Aorta (tissue), 5 donors: Measurements from ENCODE around the gene GNG4. TPM values are rescaled to one million over a fixed set of nuclear protein-coding genes. Genes with fewer than 3 reads are reported as not detected.

Source experiments
- ATAC-seq: fragments of 200-7000 bp; cut with Tn5 transposase; one replicate; pipeline ENCODE4 v1.9.1; 2022; ENCODE audit warnings: moderate library complexity; ENCODE audit not compliant: low FRiP score
- DNase-seq, 2 donors: peaks; one replicate each; pipeline ENCODE4 v3.0.0-alpha.2; 2020
- H3K27ac ChIP-seq, 2 donors: one replicate each; pipeline ENCODE4 v1.5.1; 2013; ENCODE audit warnings: low read length in 2 of 2, mild to moderate bottlenecking in 2 of 2, moderate library complexity in 2 of 2, control low read depth in 1 of 2, inconsistent platforms in 1 of 2, low read depth in 1 of 2
- H3K27me3 ChIP-seq, 2 donors: one replicate each; pipeline ENCODE4 v1.6.1; 2013; ENCODE audit warnings: control low read depth in 1 of 2, low read length in 1 of 2, mild to moderate bottlenecking in 1 of 2, moderate library complexity in 1 of 2; ENCODE audit not compliant: insufficient read depth in 2 of 2, control insufficient read depth in 1 of 2
- H3K36me3 ChIP-seq, 2 donors: one replicate each; pipeline ENCODE4 v1.6.1; 2013; ENCODE audit warnings: control low read depth in 1 of 2, low read length in 1 of 2, mild to moderate bottlenecking in 1 of 2; ENCODE audit not compliant: insufficient read depth in 2 of 2, control insufficient read depth in 1 of 2
- H3K4me1 ChIP-seq, 2 donors: one replicate each; pipeline ENCODE4 v1.6.1; 2013; ENCODE audit warnings: low read length in 2 of 2, control low read depth in 1 of 2, mild to moderate bottlenecking in 1 of 2, moderate library complexity in 1 of 2; ENCODE audit not compliant: insufficient read depth in 2 of 2, control insufficient read depth in 1 of 2
- H3K4me3 ChIP-seq, 2 donors: one replicate each; pipeline ENCODE4 v1.5.1; 2013; ENCODE audit warnings: low read length in 2 of 2, control low read depth in 1 of 2, mild to moderate bottlenecking in 1 of 2
- H3K9me3 ChIP-seq: one replicate; pipeline ENCODE4 v1.6.1; 2013; ENCODE audit warnings: mild to moderate bottlenecking, low read length; ENCODE audit not compliant: control insufficient read depth
- WGBS, 2 donors: extraction: QIAGEN DNeasy Blood & Tissue Kit; methylation state at CpG; one replicate each; pipeline ENCODE4 v1.1.7; 2013; 5-methylcytosine and 5-hydroxymethylcytosine counted together
- intact Hi-C, 2 donors: fragments of 100-400 bp; cut with DNase I; formaldehyde crosslinking; loops; one replicate each; pipeline versions ENCODE4 v1.14.2 to v1.15.0; 2022
- polyA plus RNA-seq, 2 donors: library from polyadenylated mRNA; stranded (reverse); fragments of 200-250 nt; gene quantifications; one replicate each; pipeline ENCODE4 v1.2.3, GENCODE V29; 2013
- total RNA-seq, 2 donors: library from RNA; stranded (reverse); fragmentation: NEBNext Ultra II Directional; extraction: Animal tissue kit (Norgen Biotek cat#: 25700); gene quantifications; one replicate each; pipeline ENCODE4 v1.2.1, GENCODE V29; 2021
- donor health status: healthy with polysubstance abuse.
- donor health status: Bipolar disorder and iron deficiency.
- donor health status: DM: no; HTN: no; CAD: no.
- donor health status: DM: no; HTN: no; CAD: no.
- donor health status: DM: yes; HTN: yes; CAD: no.

GNG4 gene
- total and polyA plus RNA-seq, 4 donors: 0.23 to 4.4 (median 0.62) TPM

DNA sequence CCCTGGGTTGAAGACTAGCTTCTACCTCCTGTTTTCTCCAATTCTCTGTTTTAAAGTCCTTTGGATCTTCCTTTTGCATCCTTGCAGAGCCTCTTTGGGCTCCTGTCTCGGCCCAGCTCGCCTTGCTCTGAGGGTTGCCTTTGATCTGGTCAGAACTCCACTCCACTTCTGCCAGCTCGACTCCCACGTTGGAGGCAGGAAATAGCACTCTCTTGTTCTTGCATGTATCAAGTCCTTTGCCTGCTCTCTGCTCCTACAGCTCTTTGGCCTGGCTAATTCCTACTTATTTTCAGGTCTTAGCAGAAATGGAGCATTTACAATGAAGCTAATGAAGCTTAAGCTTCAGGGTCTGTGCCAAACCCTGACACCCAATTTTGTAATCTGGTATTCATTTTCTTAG is 124.3 kb downstream of the GNG4 start:
- 39 to 40% methylated on average over 4 of the region's 4 CpGs for WGBS, 2 donors
- DNase-seq: no peak
- no peaks in the 10 kb centered on the region for H3K4me1 ChIP-seq
- no peaks in the 10 kb centered on the region for H3K27me3 ChIP-seq
- intact Hi-C loops: no loop called here
- H3K36me3 ChIP-seq: no peaks in the 10 kb centered on the region
- H3K27ac ChIP-seq: no peak overlapping the region
- ATAC-seq: no peak
- no peaks in the 10 kb centered on the region for H3K9me3 ChIP-seq
- no peak overlapping the region for H3K4me3 ChIP-seq

DNA sequence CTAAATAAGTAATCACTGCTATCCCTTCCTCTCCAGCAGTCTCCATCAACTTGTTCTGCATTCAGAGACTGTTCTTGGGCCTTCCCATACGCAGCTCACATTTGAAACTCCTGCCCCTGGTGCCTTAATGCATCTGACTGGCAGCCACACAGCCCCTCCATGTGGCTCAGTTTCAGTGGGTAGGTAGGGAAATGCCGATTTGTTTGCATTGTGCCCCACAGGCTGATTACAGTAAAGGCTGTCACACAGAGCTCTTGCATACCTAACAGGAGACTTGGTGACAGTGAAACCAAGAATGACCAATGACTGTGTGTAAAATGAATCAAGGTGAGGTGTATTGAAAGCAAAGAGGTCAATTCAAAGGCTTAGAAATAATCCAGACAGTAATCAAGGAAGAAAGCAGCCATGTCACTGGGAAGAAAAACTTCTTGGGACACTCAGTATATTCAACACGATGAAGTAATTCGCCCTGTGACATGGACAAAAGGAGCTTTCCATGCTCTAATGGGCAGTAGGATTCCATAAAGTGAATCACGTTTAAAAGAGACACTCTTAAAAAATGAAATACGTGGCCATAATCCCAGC is 132.6 kb downstream of the GNG4 start:
- ATAC-seq: no peak
- no peak overlapping the region for H3K27ac ChIP-seq
- no peak for DNase-seq
- 77 to 80% methylated on average over 6 of the region's 6 CpGs for WGBS, 2 donors
- H3K9me3 ChIP-seq: no peaks in the 10 kb centered on the region
- H3K4me3 ChIP-seq: no peak overlapping the region
- intact Hi-C loops: loop anchor here (10.0 kb wide), 2 partner anchors 268 to 458 kb away; no protein-coding TSS in a partner anchor
- no peaks in the 10 kb centered on the region for H3K36me3 ChIP-seq
- H3K27me3 ChIP-seq: no peaks in the 10 kb centered on the region
- H3K4me1 ChIP-seq: no peaks in the 10 kb centered on the region

DNA sequence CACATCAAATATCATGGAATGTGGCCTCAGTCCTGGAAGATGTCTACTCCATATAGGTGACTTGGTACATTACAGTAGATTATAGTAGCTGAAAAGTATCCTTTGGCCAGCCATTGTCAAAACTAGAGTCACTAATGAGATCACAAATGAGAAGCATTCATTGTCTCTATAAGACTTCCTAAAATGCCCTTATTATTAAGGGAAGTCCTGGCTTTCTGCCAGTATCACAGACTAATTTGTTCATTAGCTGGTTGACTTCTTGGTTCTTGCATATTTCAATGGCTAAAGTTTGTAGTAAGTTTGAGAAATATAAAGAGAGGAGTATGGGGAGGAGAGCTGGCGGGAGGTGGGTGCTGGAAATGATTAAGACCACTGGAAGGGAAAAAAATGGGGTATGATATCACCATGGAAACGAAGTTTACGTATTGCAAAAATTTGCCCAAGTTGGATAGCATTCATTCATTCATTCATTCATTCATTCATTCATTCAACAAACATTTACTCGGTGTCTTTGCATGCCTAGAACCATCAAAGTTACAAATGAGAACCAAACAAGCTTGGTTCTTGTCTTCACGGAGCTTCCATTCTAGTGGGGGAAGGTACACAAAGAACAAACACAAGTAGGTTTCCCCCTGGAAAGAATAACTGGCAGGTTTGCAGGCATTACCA is 133.6 kb downstream of the GNG4 start:
- no peak overlapping the region for H3K27ac ChIP-seq
- intact Hi-C loops: loop anchor here (10.0 kb wide), 2 partner anchors 269 to 459 kb away; no protein-coding TSS in a partner anchor
- no peak for ATAC-seq
- H3K4me1 ChIP-seq: no peaks in the 10 kb centered on the region
- no peaks in the 10 kb centered on the region for H3K36me3 ChIP-seq
- 93 to 94% methylated on average over 5 of the region's 5 CpGs for WGBS, 2 donors
- DNase-seq: no peak
- no peaks in the 10 kb centered on the region for H3K27me3 ChIP-seq
- no peaks in the 10 kb centered on the region for H3K9me3 ChIP-seq
- no peak overlapping the region for H3K4me3 ChIP-seq

DNA sequence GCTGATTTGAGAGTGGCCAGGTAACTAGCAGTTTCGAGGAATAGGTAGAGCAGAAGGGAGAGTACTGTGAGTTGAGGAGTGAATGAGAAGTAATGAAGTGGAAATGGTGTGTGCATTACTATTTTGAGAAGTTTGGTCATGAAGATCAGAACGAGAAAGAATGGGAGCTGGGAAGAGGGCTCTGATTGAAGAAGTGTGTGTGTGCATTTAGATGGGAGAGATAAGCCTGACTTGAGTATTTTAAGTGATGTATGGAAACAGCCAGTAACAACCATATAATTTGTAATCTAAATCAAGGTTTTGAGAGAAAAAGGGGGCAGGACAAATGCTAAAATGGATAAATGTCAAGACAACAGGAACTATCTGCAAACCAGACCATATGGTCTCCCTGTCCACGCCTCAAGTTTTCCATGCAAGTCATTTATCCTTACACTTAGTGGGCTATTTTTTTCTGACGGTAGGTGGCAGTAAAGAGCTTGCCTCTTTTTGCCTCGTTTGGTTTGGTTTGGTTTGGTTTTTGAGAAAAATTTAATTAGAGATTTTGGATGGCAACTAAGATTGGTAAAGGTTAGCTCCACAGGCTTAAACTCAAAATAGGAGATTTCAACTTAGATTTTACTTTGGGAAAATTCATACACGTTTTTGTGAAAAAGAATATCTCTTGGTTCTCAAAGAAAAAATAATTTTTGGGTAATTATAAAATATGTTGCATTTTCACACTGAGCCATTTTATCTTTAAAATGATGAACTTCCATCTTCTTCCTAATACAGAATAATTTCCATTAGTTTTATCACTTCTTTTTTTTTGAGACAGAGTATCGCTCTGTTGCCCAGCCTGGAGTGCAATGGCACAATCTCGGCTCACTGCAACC is 135.9 kb downstream of the GNG4 start:
- H3K27me3 ChIP-seq: no peaks in the 10 kb centered on the region
- no peak overlapping the region for H3K27ac ChIP-seq
- intact Hi-C loops: loop anchor here (10.0 kb wide), 2 partner anchors 271 to 461 kb away; no protein-coding TSS in a partner anchor
- no peaks in the 10 kb centered on the region for H3K4me1 ChIP-seq
- DNase-seq: no peak
- ATAC-seq: peak; percentile 71
- WGBS, 2 donors: 36 to 38% methylated on average over 8 of the region's 8 CpGs
- H3K36me3 ChIP-seq: no peaks in the 10 kb centered on the region
- no peak overlapping the region for H3K4me3 ChIP-seq
- H3K9me3 ChIP-seq: no peaks in the 10 kb centered on the region

DNA sequence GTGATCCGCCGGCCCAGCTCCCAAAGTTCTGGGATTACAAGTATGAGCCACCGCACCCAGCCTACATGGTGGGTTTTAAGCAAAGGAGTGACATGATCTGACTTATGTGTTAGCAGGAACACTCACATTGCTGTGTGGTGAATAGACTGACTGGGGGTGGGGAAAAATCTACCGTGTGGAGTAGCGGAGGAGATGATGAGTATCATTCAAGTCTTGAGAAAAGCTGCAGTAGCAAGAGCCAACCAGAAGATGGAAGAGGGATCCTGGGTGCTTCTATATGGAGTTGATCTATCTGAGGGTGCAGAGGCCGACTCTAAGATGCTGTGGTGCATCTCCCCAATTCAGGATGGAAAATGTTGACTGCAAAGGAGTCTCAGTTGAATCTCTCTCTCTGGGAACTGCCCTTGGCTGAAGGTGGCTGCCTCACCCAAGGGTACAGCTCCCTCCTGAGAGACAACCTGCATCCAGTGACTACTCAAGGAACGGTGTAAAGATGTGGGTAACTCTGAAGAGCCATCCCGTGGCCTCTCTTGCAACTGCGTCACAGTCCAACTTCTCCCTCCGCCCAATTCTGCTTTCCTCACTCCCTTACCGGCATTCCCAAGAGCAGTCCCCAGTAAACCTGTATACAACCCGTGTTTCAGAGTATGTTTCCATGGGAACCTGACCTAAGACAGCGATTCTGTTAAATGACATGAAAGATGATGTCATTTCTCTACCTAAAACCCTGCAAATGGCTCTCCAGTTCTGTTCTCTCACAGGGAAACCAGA is 137.9 kb downstream of the GNG4 start:
- H3K4me3 ChIP-seq: no peak overlapping the region
- no peaks in the 10 kb centered on the region for H3K36me3 ChIP-seq
- intact Hi-C loops: loop anchor here (10.0 kb wide), 2 partner anchors 273 to 463 kb away; no protein-coding TSS in a partner anchor
- H3K4me1 ChIP-seq: no peaks in the 10 kb centered on the region
- ATAC-seq (no peak), DNase-seq (no peak)
- no peaks in the 10 kb centered on the region for H3K27me3 ChIP-seq
- WGBS, 2 donors: 70 to 71% methylated on average over 13 of the region's 13 CpGs
- no peak overlapping the region for H3K27ac ChIP-seq
- no peaks in the 10 kb centered on the region for H3K9me3 ChIP-seq

DNA sequence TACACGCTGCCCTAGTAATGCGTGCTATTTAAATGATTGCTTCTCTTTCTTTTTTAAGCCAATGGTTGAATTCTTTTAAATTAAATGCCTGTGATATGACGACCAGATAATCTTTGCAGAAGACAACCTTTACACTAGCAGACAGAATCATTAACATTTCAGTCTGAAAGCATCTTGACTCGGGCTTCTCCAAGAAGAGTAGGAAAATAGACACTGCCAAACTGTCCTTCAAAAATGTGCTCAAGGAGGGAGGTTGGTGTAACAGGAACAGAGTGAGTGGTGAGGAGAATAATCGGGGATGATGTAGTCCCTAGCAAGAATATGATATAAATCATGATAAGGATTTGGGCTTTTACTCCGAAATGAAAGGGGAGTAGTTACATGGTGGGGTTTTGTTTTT is 138.8 kb downstream of the GNG4 start:
- WGBS, 2 donors: 56 to 58% methylated on average over 6 of the region's 6 CpGs
- Histone ChIP-seq H3K4me1 (no peaks in the 10 kb centered on the region), H3K27me3 (no peaks in the 10 kb centered on the region), H3K36me3 (no peaks in the 10 kb centered on the region), H3K4me3 (no peak overlapping the region), H3K27ac (no peak overlapping the region), H3K9me3 (no peaks in the 10 kb centered on the region)
- intact Hi-C loops: loop anchor here (10.0 kb wide), 2 partner anchors 274 to 464 kb away; no protein-coding TSS in a partner anchor
- ATAC-seq: no peak
- DNase-seq: no peak

DNA sequence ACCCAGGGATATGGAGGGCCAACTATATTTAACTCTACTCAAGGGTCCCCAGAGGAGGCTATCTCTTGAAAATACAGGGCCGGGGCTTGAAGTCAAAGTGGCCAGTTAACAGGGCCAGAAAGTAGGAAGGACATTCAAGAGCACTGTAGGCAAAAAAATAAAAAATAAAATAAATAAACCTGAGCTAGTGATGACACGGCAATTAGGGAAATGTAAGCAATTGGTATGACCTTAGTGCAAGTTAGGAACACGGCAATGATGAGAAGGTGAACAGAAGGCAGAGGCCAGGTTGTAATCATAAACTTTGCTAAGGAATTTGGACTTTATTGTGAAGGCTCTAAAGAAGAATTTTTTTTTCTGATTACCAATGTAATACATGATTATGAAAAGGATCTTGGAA is 142.0 kb downstream of the GNG4 start:
- intact Hi-C loops: loop anchor here (5.0 to 10.0 kb wide), 4 partner anchors 183 to 557 kb away; partner anchors contain the start of genes ARID4B (in 1 of the 2), GGPS1 (in 1 of the 2) and NID1 (in 1 of the 2)
- Histone ChIP-seq H3K27me3 (no peaks in the 10 kb centered on the region), H3K4me1 (no peaks in the 10 kb centered on the region), H3K9me3 (no peaks in the 10 kb centered on the region), H3K4me3 (no peak overlapping the region), H3K27ac (no peak overlapping the region), H3K36me3 (no peaks in the 10 kb centered on the region)
- 77 to 81% methylated on average over 3 of the region's 3 CpGs for WGBS, 2 donors
- ATAC-seq (no peak), DNase-seq (no peak)
